Memory B cell (primary cell): Measurements from ENCODE around the gene CDH16.
A peak's percentile ranks its signal among the peaks of the same experiment; 100 is the strongest.
"Not testable (repeated sequence)": the region's sequence is repeated elsewhere in the genome, so short reads cannot be mapped to it uniquely, and the experiment has no call there.

Source experiments
- ATAC-seq: fragments of 150-1000 bp; cut with Tn5 transposase; 2 replicates; pipeline ENCODE4 v1.10.0; 2021; ENCODE audit warnings: low read depth, mild to moderate bottlenecking, moderate library complexity
- DNase-seq, 2 donors: peaks; one replicate each; pipeline ENCODE4 v3.0.0; 2022; ENCODE audit warnings: low spot score in 2 of 2
- H3K27ac Mint-ChIP-seq: one replicate; pipeline ENCODE4 v1.8.0; 2022; ENCODE audit warnings: mild to moderate bottlenecking, moderate library complexity, mixed read lengths
- H3K27me3 Mint-ChIP-seq: one replicate; pipeline ENCODE4 v1.8.0; 2022; ENCODE audit warnings: mixed read lengths
- H3K36me3 Mint-ChIP-seq: one replicate; pipeline ENCODE4 v1.8.0; 2022; ENCODE audit warnings: mild to moderate bottlenecking, mixed read lengths
- H3K4me1 Mint-ChIP-seq: one replicate; pipeline ENCODE4 v1.8.0; 2022; ENCODE audit warnings: mixed read lengths
- H3K4me3 Mint-ChIP-seq: one replicate; pipeline ENCODE4 v1.8.0; 2022; ENCODE audit warnings: mild to moderate bottlenecking, moderate library complexity, mixed read lengths
- H3K9me3 Mint-ChIP-seq: one replicate; pipeline ENCODE4 v1.8.0; 2022; ENCODE audit warnings: mixed read lengths

The CDH16 gene

DNA sequence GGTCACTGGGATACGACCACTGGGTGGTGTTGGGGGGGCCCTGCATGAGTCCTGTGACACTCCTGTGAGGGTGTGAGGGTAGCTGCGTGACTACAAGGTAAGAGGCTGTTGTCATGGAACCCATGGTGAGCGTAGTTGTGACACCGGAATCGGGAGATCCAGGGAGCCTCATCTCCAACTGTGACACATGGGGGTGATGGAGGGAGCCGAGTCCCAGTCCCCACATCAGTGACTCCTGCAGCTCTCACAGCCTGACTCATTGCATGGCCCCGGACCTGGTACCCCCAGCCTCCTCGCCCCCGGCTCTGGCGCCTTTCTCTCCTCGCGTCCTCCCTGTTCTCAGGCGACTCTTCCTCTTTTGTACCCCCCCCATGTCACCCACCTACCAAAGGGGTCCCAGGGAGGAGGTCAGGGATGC, 14.2 kb downstream of the CDH16 start:
- H3K9me3 Mint-ChIP-seq: no peaks in the 10 kb centered on the region
- H3K36me3 Mint-ChIP-seq: no peaks in the 10 kb centered on the region
- no peaks in the 10 kb centered on the region for H3K4me1 Mint-ChIP-seq
- H3K27ac Mint-ChIP-seq: no peak overlapping the region
- no peak for DNase-seq
- ATAC-seq: no peak
- H3K27me3 Mint-ChIP-seq: peaks cover 2% of the 10 kb centered on the region
- no peak overlapping the region for H3K4me3 Mint-ChIP-seq

DNA sequence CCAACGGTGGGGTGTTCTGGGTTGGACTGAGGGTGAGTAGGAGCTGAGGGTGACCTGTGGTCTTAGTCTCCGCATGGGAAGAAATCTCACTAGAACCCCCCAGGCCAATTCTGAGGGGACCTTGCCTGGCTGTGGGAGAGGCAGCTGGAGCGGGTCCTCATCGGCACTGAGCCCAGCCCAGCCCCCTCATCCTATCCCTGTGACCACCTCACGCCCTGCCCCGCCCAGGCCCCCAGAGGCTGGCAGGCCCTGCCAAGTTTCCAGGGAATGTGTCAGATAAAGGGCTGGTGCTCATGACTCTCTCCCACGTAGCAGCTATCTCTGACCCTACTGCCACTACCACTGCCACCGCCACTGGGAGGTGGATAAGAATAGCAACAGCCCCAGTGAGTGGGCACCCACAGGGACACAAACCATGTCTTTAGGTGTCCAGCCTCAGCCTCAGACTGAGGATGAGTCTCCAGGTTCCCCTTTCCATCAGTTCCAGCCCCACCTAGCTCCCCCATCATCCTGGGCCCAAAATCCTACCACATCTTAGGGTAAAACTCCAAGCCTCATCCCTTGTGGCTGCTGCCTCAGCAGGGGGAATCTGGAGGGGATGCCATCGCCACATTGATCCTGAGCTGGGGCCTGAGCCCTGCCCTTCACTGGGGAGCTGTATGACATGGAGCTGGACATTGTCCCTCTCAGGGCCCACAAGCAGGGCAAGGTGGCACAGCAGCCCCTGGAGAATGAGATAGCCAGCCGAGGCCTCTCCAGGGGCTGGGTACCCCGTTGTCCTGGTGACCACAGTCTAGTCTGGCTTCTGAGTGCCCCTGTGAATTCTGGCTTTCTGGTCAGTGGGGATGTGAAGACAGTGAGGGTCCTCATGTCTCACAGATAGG, 14.9 kb downstream of the CDH16 start:
- no peak for ATAC-seq
- H3K4me3 Mint-ChIP-seq: no peak overlapping the region
- H3K27me3 Mint-ChIP-seq: peaks cover 2% of the 10 kb centered on the region
- no peaks in the 10 kb centered on the region for H3K36me3 Mint-ChIP-seq
- no peaks in the 10 kb centered on the region for H3K9me3 Mint-ChIP-seq
- no peak overlapping the region for H3K27ac Mint-ChIP-seq
- DNase-seq: no peak
- no peaks in the 10 kb centered on the region for H3K4me1 Mint-ChIP-seq

DNA sequence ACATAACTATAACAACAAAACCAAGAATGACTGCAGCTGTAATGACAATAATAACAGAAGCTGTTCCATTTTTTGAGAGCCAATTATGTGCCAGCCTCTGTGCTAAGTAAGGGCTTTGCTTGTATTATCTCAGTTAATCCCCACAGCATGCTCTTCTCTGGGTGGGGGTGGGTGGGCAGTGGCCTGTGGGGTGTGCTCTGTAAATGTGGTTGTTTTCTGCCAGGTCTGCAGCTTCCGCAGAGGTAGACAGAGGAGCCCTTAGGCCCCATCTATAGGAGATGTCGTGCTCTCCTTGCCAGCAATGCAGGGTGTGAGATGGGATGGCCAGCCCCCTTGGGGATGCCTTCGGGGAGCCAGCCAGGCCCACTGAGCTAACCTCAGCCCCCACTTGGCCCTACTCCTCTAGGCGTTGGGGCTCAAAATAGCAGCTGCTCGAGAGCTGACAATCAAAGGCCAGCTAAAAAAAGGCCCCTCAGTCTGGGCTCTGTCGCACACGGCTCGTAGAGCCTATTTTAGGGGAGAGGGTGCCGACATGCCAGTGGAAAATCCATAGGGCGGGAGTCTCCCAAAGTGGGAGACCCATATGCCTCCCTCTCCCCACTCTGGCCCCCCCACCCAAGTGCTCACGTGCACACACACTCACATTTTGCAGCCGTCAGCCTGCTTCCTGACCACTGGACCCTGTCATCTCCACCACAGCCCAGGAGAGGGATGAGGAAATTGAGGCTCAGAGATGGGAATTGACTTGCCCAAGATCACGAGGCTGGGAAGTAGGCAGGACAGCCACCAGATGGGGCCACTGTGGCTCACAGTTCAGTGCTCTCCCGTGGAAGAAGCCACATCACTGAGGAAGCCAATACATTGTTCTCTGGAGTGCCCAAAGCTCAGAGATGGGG, 15.8 kb downstream of the CDH16 start:
- Mint-ChIP-seq H3K36me3 (no peaks in the 10 kb centered on the region), H3K9me3 (no peaks in the 10 kb centered on the region), H3K27ac (no peak overlapping the region), H3K27me3 (peaks cover 2% of the 10 kb centered on the region), H3K4me1 (no peaks in the 10 kb centered on the region), H3K4me3 (no peak overlapping the region)
- no peak for DNase-seq
- ATAC-seq: no peak

DNA sequence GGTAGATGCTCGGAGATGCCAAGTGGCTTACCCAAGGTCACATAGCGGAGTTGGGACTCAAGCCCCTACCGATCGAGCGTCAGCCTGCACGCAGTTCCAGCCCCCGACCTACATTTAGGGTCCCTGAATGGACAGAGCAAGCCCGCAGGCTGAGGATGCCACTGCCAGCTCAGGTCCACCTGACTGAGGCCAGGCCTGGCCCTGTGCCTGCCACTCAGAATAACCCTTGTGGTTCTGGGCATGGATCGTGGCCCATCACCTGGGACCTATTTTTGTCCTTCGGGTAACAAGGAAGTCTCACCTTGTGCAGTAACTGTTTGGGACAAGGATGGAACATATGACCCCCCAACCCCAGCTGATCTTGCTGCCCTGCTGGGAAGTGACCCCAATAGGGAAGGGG, 17.1 kb downstream of the CDH16 start:
- H3K27ac Mint-ChIP-seq: no peak overlapping the region
- no peaks in the 10 kb centered on the region for H3K9me3 Mint-ChIP-seq
- H3K4me1 Mint-ChIP-seq: no peaks in the 10 kb centered on the region
- peaks cover 2% of the 10 kb centered on the region for H3K27me3 Mint-ChIP-seq
- H3K36me3 Mint-ChIP-seq: no peaks in the 10 kb centered on the region
- DNase-seq: no peak
- no peak overlapping the region for H3K4me3 Mint-ChIP-seq
- no peak for ATAC-seq

DNA sequence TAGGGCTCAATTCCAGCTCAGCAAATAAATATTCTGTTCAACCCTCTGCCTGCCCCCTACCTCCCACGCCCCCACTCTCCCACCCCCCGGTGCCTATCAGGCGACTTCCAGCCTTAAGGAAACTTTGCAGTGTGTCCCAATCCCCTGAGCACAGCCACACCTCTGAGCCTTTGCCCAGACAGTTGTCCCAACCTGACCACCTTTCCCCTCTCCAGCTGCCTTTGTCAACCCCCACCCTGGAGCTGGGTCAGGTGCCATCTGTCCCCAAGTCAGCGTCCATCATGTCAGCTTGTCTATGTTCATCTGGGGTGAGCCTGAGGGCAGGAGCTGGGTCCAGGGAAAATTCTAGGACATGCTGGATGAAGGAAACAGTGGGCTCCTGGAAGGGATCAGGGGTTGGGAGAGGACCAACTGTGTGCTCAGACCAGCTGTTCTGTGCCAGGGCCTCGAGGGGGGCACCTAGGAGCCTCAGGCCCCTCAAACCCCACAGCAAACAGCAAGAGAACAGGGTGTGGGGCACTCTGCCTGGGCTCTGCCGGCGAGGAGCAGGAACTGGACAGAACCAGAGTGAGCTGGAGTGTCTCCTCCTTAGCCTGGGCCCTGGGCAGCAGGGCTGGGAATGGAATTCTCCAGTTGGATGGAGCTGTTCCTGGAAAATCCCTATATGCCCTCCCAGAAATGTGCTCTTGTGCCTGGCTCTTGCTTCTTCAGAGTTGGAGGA, 17.8 kb downstream of the CDH16 start:
- H3K27ac Mint-ChIP-seq: no peak overlapping the region
- H3K4me1 Mint-ChIP-seq: peaks cover 2% of the 10 kb centered on the region
- peaks cover 2% of the 10 kb centered on the region for H3K27me3 Mint-ChIP-seq
- no peaks in the 10 kb centered on the region for H3K9me3 Mint-ChIP-seq
- no peak overlapping the region for H3K4me3 Mint-ChIP-seq
- no peaks in the 10 kb centered on the region for H3K36me3 Mint-ChIP-seq
- no peak for ATAC-seq
- DNase-seq: no peak

DNA sequence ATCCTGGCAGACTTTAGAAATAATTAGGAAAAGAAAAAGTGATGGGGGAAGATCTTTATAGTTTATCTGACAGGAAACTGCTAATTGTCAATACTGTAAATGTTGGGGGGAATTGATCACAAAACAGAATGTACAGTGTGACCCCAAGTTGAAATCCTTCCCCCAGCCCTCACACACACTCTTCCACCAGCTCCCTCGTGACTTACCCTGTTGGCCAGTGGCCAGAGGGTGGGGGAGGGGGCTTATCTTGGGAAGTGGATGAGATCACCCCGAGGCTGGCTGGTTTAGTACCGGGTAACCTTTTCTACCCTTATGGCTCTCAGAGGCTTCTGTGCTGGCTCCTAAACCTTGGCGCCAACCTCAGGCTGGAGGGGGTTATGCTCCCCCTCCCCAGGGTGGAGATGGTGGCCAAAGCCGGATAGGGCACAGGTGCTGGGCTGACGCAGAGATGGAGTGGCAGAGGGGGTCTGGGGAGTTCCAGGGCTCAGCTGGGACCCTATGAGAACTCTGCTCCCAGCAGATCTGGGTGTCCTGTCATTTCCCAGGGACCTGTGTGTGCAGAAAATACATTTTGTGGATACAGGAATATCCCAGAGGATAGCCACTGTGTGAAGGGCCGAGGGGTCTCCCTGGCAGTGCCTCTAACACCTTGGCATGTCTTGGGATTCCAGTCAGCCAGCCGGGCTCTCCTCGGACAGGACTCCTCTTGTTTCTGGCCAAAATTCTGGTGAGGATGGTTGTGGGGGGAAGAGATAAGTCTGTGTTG, 18.6 kb downstream of the CDH16 start:
- no peak overlapping the region for H3K4me3 Mint-ChIP-seq
- DNase-seq: no peak
- no peaks in the 10 kb centered on the region for H3K36me3 Mint-ChIP-seq
- H3K4me1 Mint-ChIP-seq: peaks cover 5% of the 10 kb centered on the region
- H3K9me3 Mint-ChIP-seq: no peaks in the 10 kb centered on the region
- H3K27ac Mint-ChIP-seq: no peak overlapping the region
- ATAC-seq: no peak
- peaks cover 2% of the 10 kb centered on the region for H3K27me3 Mint-ChIP-seq

DNA sequence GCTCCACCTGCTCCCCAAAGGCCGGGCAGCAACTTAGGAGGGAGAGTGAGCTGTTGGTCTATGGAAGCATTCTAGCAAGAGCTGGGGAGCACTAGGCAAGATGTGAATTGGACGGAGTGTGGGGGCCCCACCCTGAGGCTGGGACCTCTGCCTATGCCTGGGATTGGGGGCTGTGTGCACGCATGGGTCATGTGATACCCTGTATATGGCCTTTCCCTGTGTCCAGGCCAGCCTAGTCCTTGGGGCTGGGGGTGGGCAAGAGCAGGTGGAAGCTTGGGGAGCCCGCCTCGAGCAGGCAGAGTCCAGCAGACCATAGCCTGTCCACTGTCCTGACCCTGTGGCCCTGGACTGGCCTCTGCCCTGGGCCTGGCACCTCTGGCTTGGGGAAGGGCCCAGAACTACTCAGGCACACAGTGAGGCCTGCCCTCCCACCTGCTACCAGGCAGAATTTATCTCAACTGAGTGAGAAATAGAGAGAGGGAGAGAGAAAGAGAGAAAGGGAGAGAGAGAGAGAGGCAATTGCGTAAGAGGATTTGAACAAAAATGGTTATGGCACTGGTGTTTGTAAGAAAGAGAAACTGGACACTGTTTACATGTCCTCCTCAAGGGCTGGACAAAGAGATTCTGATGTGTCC, 19.3 kb downstream of the CDH16 start:
- Mint-ChIP-seq H3K9me3 (no peaks in the 10 kb centered on the region), H3K27me3 (peaks cover 2% of the 10 kb centered on the region), H3K4me1 (peaks cover 5% of the 10 kb centered on the region), H3K36me3 (no peaks in the 10 kb centered on the region), H3K27ac (no peak overlapping the region), H3K4me3 (no peak overlapping the region)
- ATAC-seq (no peak), DNase-seq (no peak)

DNA sequence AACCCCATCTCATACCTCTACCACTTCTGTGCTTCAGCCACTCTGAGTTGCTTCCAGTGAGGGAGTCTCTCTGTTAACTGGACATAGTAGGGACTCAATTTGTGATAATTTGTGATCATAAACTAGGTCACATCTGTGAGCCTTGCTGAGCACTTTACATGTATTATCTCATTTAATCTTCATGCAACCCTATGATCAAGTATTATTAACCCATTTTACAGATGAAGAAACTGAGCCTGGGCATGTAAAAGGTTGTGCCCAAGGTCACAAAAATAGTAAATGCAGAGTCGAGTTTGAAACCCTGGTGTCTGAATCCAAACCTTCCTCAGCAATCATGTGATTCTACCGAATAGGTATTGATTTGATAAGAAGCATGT, 19.8 kb downstream of the CDH16 start:
- Mint-ChIP-seq H3K4me1 (peaks cover 5% of the 10 kb centered on the region), H3K36me3 (no peaks in the 10 kb centered on the region), H3K9me3 (no peaks in the 10 kb centered on the region), H3K4me3 (no peak overlapping the region), H3K27ac (no peak overlapping the region), H3K27me3 (peaks cover 2% of the 10 kb centered on the region)
- no peak for ATAC-seq
- no peak for DNase-seq

DNA sequence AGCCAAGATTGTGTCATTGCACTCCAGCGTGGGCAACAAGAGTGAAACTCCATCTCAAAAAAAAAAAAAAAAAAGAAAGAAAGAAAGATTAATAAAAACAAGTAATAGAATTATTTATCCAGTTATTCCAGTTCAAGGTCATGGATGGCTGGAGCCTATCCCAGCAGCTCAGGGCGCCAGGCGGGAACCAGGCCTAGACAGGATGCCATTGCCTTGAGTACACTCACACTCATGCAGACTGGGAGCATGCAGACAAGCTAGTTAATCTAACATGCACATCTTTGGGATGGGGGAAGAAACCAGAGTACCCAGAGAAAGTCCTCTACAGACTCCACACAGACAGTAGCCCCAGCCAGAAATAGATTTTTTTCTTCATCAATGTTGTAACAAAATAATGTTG, 20.5 kb downstream of the CDH16 start:
- ATAC-seq (no peak), DNase-seq (no peak)
- peaks cover 5% of the 10 kb centered on the region for H3K4me1 Mint-ChIP-seq
- H3K4me3 Mint-ChIP-seq: no peak overlapping the region
- H3K9me3 Mint-ChIP-seq: no peaks in the 10 kb centered on the region
- H3K27me3 Mint-ChIP-seq: peaks cover 2% of the 10 kb centered on the region
- H3K27ac Mint-ChIP-seq: no peak overlapping the region
- H3K36me3 Mint-ChIP-seq: no peaks in the 10 kb centered on the region

DNA sequence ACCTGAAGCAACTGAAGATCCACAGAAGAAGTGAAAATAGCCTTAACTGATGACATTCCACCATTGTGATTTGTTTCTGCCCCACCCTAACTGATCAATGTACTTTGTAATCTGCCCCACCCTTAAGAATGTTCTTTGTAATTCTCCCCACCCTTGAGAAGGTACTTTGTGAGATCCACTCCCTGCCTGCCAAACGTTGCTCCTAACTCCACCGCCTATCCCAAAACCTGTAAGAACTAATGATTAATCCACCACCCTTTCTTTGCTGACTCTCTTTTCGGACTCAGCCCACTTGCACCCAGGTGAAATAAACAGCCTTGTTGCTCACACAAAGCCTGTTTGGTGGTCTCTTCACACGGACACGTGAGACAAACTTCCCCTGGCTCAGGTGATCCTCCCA, 22.0 kb downstream of the CDH16 start:
- H3K4me1 Mint-ChIP-seq, H3K27me3 Mint-ChIP-seq, ATAC-seq, H3K27ac Mint-ChIP-seq, H3K4me3 Mint-ChIP-seq, H3K36me3 Mint-ChIP-seq, H3K9me3 Mint-ChIP-seq, DNase-seq: not testable (repeated sequence)

DNA sequence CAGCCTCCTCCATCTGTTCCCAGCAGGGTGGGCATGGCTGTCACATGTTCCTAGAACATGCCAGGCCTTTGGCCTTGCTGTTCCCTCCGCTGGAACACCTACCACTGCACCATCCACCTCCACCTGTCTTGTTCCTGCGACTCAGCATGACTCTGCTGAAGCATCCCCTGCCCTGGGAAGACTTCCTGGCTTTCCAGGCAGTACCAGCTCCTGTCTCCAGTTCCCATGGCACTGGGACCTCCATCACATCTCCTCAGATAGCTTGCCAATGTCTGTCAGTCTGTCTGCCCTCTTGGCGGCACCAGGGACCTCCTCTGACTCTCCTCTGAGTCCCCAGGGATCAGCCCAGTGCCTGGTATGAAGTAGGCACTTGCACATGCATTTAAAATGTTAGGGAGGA, 22.7 kb downstream of the CDH16 start:
- H3K27ac Mint-ChIP-seq: no peak overlapping the region
- no peaks in the 10 kb centered on the region for H3K9me3 Mint-ChIP-seq
- no peaks in the 10 kb centered on the region for H3K36me3 Mint-ChIP-seq
- no peak for DNase-seq
- ATAC-seq: no peak
- no peaks in the 10 kb centered on the region for H3K27me3 Mint-ChIP-seq
- peaks cover 5% of the 10 kb centered on the region for H3K4me1 Mint-ChIP-seq
- no peak overlapping the region for H3K4me3 Mint-ChIP-seq

DNA sequence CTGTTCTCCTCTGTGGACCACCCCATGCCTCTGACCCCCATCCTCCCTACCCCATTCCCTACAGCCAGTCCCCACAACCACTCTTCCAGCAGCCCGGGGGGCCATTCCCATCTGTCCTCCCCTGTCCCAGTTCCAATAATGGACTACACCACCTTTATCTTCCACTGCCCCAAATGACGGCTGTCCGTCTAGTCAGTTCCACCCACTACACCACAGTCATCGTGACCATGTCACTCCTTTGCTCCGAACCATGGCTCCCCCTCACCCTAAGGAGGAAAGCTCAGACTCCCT, 23.1 kb downstream of the CDH16 start:
- Mint-ChIP-seq H3K4me3 (no peak overlapping the region), H3K4me1 (peaks cover 5% of the 10 kb centered on the region), H3K9me3 (no peaks in the 10 kb centered on the region), H3K36me3 (no peaks in the 10 kb centered on the region), H3K27me3 (no peaks in the 10 kb centered on the region), H3K27ac (no peak overlapping the region)
- ATAC-seq: no peak
- no peak for DNase-seq

DNA sequence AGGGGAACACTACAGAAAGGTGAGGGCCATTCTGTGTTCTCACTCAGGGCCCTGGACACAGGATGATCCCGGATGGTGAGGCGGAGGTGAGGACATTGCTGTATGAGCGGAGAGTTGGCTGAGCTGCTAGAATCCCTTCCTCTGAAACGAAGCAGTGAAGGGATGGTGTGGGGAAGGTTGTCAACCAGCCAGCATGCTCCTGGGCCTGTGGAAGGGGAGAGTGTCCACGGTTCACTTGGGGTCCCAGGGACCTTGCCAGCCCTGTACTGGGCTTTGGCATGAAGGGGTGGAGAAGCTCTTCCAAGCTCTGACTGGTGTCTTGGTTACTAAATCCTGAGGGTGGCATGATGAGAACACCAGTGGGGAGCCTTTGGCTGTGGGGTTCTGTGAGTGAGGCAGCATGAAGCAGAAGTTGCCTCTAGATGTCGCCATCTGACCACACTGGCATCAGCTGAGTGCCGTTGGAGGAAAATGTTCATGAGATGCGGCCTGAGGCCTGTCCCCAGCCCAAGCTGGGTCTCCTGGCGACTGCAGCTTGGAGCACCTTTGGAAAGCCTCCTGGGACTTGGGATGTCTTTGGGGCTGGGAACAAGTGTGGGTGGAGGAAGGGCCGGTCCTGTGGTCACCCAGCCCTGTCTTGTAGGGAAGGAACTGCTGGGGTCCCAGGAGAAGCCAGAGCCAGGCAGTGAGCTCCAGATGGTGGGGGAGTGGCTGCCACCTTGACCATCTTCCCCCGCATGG, 23.6 kb downstream of the CDH16 start:
- Mint-ChIP-seq H3K27ac (no peak overlapping the region), H3K9me3 (no peaks in the 10 kb centered on the region), H3K4me1 (peaks cover 5% of the 10 kb centered on the region), H3K27me3 (no peaks in the 10 kb centered on the region), H3K36me3 (no peaks in the 10 kb centered on the region), H3K4me3 (no peak overlapping the region)
- DNase-seq (peak; percentile 19 to 40), ATAC-seq (peak; percentile 90)
